ENCODE results near the gene F13B.
"Not testable (repeated sequence)": the region's sequence is repeated elsewhere in the genome, so short reads cannot be mapped to it uniquely, and the experiment has no call there.

Gene F13B

GRCh38 chr1:197066719-197067456, at the start of gene F13B:
Gene F13B (minus strand): TSS chr1:197067260. CDS start chr1:197067223, 37 bp downstream.
- no peak for DNase-seq (ENCODE audit: low spot score)

GRCh38 chr1:197116156-197116555, 49.1 kb upstream of the F13B start:
- no peak for DNase-seq (ENCODE audit: low spot score)

GRCh38 chr1:197106869-197107268, 39.8 kb upstream of the F13B start:
- DNase-seq (ENCODE audit: low spot score), result no peak

GRCh38 chr1:197103300-197103699, 36.2 kb upstream of the F13B start:
- DNase-seq (ENCODE audit: low spot score), result no peak

- DNase-seq (ENCODE audit: low spot score), result no peak
Measured at GRCh38 chr1:197101978-197102377, 34.9 kb upstream of the F13B start.

- no peak for DNase-seq (ENCODE audit: low spot score)
Measured at GRCh38 chr1:197100677-197101076, 33.6 kb upstream of the F13B start.

- no peak for DNase-seq (ENCODE audit: low spot score)
Measured at GRCh38 chr1:197099444-197099843, 32.4 kb upstream of the F13B start.

GRCh38 chr1:197096971-197097370, 29.9 kb upstream of the F13B start:
- DNase-seq (ENCODE audit: low spot score), result not testable (repeated sequence)

- no peak for DNase-seq (ENCODE audit: low spot score)
Measured at GRCh38 chr1:197096137-197096536, 29.1 kb upstream of the F13B start.

GRCh38 chr1:197093226-197093885, 26.3 kb upstream of the F13B start:
- no peak for DNase-seq (ENCODE audit: low spot score)

- DNase-seq (ENCODE audit: low spot score), result no peak
Measured at GRCh38 chr1:197092491-197093023, 25.5 kb upstream of the F13B start.

- no peak for DNase-seq (ENCODE audit: low spot score)
Measured at GRCh38 chr1:197083474-197083873, 16.4 kb upstream of the F13B start.

- DNase-seq (ENCODE audit: low spot score), result no peak
Measured at GRCh38 chr1:197081117-197081753, 14.2 kb upstream of the F13B start.

GRCh38 chr1:197080323-197080722, 13.3 kb upstream of the F13B start:
- no peak for DNase-seq (ENCODE audit: low spot score)

- no peak for DNase-seq (ENCODE audit: low spot score)
Measured at GRCh38 chr1:197076585-197076984, 9.5 kb upstream of the F13B start.

GRCh38 chr1:197073978-197074377, 6.9 kb upstream of the F13B start:
- no peak for DNase-seq (ENCODE audit: low spot score)

- no peak for DNase-seq (ENCODE audit: low spot score)
Measured at GRCh38 chr1:197067457-197067818, 378 bp upstream of the F13B start.

- no peak for DNase-seq (ENCODE audit: low spot score)
Measured at GRCh38 chr1:197066277-197066676, 783 bp downstream of the F13B start.

GRCh38 chr1:197065559-197065958, 1.5 kb downstream of the F13B start:
- DNase-seq (ENCODE audit: low spot score), result no peak

- DNase-seq (ENCODE audit: low spot score), result no peak
Measured at GRCh38 chr1:197063212-197063611, 3.8 kb downstream of the F13B start.

- no peak for DNase-seq (ENCODE audit: low spot score)
Measured at GRCh38 chr1:197062692-197063091, 4.4 kb downstream of the F13B start.

- no peak for DNase-seq (ENCODE audit: low spot score)
Measured at GRCh38 chr1:197049100-197049499, 18.0 kb downstream of the F13B start.

Data from germinal center (tissue), 1 donor.